ENCODE data around the gene SLC22A6.

SLC22A6 gene

DNA sequence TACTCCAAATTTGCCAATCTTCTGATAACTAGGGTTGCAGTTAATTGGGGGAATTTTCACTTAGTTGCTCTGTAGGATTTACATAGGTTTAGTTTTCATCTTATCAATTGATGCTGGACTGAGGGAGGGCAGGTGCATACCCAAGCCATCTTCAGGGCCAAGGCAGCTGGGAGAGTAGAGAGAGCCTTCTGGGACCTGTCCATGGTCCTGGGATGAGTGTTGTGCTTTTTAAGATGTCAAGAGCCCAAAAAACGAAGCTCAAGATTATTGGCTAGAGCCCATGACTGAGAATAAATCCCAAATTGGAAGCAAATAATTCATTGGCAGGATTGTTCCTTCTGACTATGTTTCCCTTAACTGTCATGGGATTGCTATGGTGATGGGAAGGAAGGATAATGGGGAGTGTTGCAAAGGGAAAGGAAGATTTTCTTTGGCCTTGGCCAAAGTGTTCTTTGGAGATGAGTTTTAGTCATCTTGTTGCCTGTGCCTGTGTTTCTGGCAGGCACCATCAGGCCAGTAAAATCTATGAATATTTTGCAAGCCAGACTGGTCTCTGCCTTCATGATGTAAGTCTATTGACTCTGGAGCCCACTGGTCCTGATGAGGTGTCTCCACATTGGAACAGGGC lies 4.5 kb downstream of the SLC22A6 start:
- H3K4me3 ChIP-seq (ENCODE audit: low read length) = no peak overlapping the region
- no peak overlapping the region for H3K9ac ChIP-seq (ENCODE audit: low read length)
- no peaks in the 10 kb centered on the region for H3K4me1 ChIP-seq (ENCODE audit: control insufficient read depth, insufficient read depth, low read length)
- H3K36me3 ChIP-seq (ENCODE audit: control insufficient read depth, insufficient read depth, low read length) = no peaks in the 10 kb centered on the region
- H3K9me3 ChIP-seq (ENCODE audit: control insufficient read depth, low read length) = no peaks in the 10 kb centered on the region
- H3K27me3 ChIP-seq (ENCODE audit: control insufficient read depth, insufficient read depth, low read length) = peaks cover 3% of the 10 kb centered on the region

DNA sequence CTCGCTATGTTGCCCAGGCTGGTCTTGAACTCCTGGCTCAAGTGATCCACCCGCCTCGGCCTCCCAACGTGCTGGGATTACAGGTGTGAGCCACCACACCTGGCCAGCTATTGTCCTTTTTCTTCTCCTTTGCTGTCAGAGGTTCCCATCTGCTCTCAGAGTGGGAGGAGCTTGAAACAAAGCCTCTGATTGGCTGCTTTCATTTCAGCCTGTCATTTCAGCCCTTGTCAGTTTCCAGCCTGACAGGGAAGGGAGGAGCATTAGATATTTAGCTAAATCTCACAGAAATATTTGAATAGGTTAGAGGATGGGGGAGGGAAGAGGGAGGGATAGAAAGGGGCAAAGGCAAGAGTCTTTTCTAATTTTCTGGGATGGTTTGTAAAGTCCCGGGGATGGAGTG lies 8.7 kb downstream of the SLC22A6 start:
- peaks cover 7% of the 10 kb centered on the region for H3K27me3 ChIP-seq (ENCODE audit: control insufficient read depth, insufficient read depth, low read length)
- H3K9ac ChIP-seq (ENCODE audit: low read length) = no peak overlapping the region
- no peaks in the 10 kb centered on the region for H3K36me3 ChIP-seq (ENCODE audit: control insufficient read depth, insufficient read depth, low read length)
- no peak overlapping the region for H3K4me3 ChIP-seq (ENCODE audit: low read length)
- H3K9me3 ChIP-seq (ENCODE audit: control insufficient read depth, low read length) = no peaks in the 10 kb centered on the region
- H3K4me1 ChIP-seq (ENCODE audit: control insufficient read depth, insufficient read depth, low read length) = no peaks in the 10 kb centered on the region

DNA sequence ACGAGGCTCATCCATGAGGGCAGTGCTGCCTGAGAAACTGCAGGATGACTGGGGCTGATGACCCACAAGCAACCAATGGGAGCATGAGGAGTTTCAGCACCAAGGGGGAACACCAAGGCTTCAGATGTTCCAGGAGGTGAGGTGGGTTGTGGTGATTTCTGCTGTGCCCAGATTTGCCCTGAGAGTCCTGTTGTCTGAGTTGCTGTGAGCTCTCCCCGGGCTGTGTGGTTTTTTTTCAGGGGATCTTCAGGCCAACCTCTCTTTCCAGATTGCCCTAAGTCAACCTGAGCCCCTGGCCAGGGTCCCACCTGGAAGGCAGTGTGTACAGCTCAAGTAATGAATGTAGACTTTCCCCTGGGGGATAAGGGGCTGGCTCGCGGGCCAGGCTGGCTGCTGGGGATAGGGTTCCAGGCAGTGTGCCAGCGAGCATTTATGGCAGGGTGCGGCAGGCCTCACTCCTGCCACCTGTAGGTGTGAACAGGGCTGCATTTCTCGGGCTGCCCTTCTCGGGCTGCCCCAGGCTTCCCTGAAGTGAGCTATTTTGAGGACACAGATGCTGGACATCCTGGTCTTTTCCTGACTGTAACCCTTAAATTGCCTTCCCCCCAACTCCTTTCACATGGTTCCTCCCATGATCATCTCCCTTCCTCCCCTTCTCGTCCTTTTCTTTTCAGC lies 9.8 kb downstream of the SLC22A6 start:
- no peaks in the 10 kb centered on the region for H3K36me3 ChIP-seq (ENCODE audit: control insufficient read depth, insufficient read depth, low read length)
- H3K9me3 ChIP-seq (ENCODE audit: control insufficient read depth, low read length) = no peaks in the 10 kb centered on the region
- peaks cover 7% of the 10 kb centered on the region for H3K27me3 ChIP-seq (ENCODE audit: control insufficient read depth, insufficient read depth, low read length)
- no peak overlapping the region for H3K4me3 ChIP-seq (ENCODE audit: low read length)
- H3K4me1 ChIP-seq (ENCODE audit: control insufficient read depth, insufficient read depth, low read length) = no peaks in the 10 kb centered on the region
- no peak overlapping the region for H3K9ac ChIP-seq (ENCODE audit: low read length)

DNA sequence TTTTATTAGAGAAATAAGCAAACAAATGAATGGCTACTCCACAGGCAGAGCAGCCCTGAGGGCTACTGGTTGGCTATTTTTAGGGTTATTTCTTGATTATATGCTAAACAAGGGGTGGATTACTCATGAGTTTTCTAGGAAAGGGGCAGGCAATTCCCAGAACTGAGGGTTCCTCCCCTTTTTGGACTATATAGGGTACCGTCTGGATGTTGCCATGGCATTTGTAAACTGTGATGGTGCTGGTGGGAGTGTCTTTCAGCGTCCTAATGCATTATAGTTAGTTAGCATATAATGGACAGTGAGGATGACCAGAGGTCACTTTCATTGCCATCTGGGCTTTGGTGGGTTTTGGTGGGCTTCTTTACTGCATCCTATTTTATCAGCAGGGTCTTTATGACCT lies 19.2 kb downstream of the SLC22A6 start:
- Histone ChIP-seq H3K4me1 (ENCODE audit: control insufficient read depth, insufficient read depth, low read length) (no peaks in the 10 kb centered on the region), H3K36me3 (ENCODE audit: control insufficient read depth, insufficient read depth, low read length) (no peaks in the 10 kb centered on the region), H3K27me3 (ENCODE audit: control insufficient read depth, insufficient read depth, low read length) (no peaks in the 10 kb centered on the region), H3K4me3 (ENCODE audit: low read length) (no peak overlapping the region), H3K9me3 (ENCODE audit: control insufficient read depth, low read length) (no peaks in the 10 kb centered on the region), H3K9ac (ENCODE audit: low read length) (no peak overlapping the region)

DNA sequence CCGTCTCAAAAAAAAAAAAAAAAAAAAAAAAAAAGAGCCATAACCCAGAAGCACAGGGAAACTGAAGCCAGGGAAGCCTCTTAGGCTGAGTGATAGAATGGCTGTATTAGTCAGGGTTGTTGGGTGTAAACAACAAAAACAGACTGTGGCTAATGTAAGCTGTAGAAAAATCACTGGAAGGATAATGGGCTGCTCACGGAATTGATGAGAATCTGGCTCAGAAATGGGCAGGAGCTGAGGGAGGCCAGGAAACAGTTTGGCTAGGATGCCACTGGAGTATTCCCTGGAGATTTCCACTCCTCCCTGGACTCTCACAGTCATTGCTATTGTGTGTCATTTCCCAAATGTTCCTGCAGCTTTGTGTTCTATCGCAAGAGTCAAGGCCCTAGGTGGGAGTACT lies 22.4 kb downstream of the SLC22A6 start:
- Histone ChIP-seq H3K36me3 (ENCODE audit: control insufficient read depth, insufficient read depth, low read length) (no peaks in the 10 kb centered on the region), H3K27me3 (ENCODE audit: control insufficient read depth, insufficient read depth, low read length) (no peaks in the 10 kb centered on the region), H3K4me3 (ENCODE audit: low read length) (no peak overlapping the region), H3K9me3 (ENCODE audit: control insufficient read depth, low read length) (no peaks in the 10 kb centered on the region), H3K9ac (ENCODE audit: low read length) (no peak overlapping the region), H3K4me1 (ENCODE audit: control insufficient read depth, insufficient read depth, low read length) (peaks cover 13% of the 10 kb centered on the region)

DNA sequence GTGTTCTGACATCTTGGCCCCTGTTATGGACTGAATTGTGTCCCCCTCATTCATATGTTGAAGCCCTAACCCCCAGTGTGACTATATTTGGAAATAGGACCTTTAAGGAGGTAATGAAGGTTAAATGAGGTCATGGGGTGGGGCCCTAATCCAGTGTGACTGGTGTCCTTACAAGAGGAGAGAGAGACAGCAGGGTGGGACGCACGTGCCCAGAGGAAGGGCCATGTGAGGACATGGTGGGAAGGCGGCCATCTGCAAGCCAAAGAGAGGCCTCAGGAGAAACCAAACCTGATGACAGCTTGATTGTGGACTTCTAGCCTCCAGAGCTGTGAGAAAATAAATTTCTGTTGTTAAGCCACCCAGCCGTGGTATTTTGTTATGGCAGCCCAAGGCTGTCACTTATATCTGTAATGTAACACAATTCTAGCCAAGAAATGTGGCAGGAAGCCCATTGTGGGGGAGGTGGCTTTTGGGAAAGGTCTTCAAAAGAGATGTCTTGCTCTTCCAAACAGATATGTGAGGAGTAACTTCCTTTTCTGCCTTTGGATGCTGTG lies 23.7 kb downstream of the SLC22A6 start:
- Histone ChIP-seq H3K4me3 (ENCODE audit: low read length) (no peak overlapping the region), H3K9me3 (ENCODE audit: control insufficient read depth, low read length) (no peaks in the 10 kb centered on the region), H3K9ac (ENCODE audit: low read length) (no peak overlapping the region), H3K4me1 (ENCODE audit: control insufficient read depth, insufficient read depth, low read length) (peaks cover 13% of the 10 kb centered on the region), H3K27me3 (ENCODE audit: control insufficient read depth, insufficient read depth, low read length) (no peaks in the 10 kb centered on the region), H3K36me3 (ENCODE audit: control insufficient read depth, insufficient read depth, low read length) (no peaks in the 10 kb centered on the region)

DNA sequence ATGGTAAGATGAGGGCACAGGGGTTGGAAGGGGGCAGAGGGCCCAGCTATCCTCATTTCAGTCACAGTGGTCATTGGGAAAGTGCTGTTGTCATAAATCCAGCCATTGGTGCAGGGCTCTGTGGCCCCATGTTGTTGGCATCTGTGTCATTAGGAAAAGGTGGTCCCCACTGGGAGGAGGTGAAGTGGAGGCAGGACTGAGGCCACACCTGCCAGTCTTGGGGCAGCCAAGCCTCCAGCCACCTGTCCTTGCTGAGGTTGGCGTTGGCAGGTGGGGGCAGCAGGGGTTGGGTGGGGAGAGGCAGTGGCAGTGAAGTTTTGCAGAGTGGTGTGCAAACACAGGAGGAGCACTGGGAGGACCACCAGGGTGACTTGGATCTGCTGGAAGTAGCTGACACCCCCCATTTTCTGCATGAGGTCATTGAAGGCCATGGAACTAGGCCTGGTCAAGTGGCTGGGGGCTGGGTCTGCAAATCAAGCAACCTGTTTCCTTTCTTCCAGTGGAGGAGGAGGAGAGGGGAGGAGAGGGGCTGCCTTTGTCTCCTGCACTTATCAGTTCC lies 25.3 kb downstream of the SLC22A6 start:
- Histone ChIP-seq H3K4me1 (ENCODE audit: control insufficient read depth, insufficient read depth, low read length) (peaks cover 13% of the 10 kb centered on the region), H3K9me3 (ENCODE audit: control insufficient read depth, low read length) (no peaks in the 10 kb centered on the region), H3K9ac (ENCODE audit: low read length) (no peak overlapping the region), H3K4me3 (ENCODE audit: low read length) (no peak overlapping the region), H3K36me3 (ENCODE audit: control insufficient read depth, insufficient read depth, low read length) (no peaks in the 10 kb centered on the region), H3K27me3 (ENCODE audit: control insufficient read depth, insufficient read depth, low read length) (no peaks in the 10 kb centered on the region)

DNA sequence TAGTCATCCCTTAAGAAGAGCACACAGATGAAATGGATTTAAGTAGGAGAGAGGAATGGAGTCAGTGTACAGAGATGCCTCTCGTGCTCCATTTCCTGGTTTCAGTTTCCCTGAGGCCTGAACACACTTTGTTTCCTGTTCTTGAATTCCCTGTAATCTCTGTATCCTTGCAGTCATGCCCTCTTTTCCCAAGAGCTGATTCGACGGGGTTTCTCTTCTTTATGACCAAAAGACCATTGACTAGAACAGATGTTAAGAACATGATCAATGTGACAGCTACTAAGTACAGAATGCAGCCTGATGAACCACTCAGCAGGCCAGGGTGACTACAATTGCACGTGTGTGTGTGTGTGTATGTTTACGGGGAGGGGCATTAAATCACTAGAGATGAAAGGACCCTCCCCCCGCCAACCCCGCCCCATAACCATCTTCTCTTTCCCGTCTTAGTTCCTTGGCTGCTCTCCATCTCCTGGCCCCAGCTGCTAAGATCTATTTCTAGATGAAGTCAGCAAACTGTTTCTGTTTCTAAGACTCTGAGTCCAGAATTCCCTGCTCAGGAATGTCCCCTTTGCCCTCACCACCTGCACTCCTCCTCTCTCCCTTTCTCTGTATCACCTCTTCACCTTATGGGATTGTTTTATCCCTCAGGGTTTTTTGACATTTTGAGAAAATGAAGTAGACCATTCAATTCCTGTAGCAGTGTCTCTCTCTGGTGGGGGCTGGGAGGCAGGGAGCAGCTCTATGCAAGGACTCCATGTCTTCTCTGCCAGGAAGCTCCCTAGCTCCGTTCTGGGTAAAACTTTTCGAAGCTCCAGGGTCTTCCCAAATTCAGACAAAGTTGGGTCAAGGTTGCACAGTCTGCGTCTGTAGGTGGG lies 26.0 kb downstream of the SLC22A6 start:
- Histone ChIP-seq H3K36me3 (ENCODE audit: control insufficient read depth, insufficient read depth, low read length) (no peaks in the 10 kb centered on the region), H3K4me1 (ENCODE audit: control insufficient read depth, insufficient read depth, low read length) (peaks cover 13% of the 10 kb centered on the region), H3K9ac (ENCODE audit: low read length) (no peak overlapping the region), H3K4me3 (ENCODE audit: low read length) (no peak overlapping the region), H3K27me3 (ENCODE audit: control insufficient read depth, insufficient read depth, low read length) (no peaks in the 10 kb centered on the region), H3K9me3 (ENCODE audit: control insufficient read depth, low read length) (no peaks in the 10 kb centered on the region)

DNA sequence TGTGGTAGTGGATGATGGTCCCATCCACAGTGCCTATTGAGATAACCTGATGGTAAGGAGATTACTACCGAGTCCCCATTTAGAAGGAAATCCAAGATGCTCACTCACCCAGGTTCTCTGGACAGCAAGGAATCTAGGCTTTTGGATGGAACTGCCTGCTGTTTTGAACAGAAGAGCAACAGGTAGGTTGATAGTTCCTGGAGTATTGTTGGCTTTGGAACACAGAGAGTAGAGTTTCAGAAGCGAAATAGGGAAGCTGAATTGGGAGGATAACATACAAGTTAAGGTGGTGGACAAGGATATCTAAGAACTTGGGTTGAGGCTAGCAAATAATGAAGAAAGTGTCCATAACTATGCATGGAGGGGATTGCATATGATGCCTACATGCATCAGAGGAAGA lies 27.6 kb downstream of the SLC22A6 start:
- Histone ChIP-seq H3K4me3 (ENCODE audit: low read length) (no peak overlapping the region), H3K9me3 (ENCODE audit: control insufficient read depth, low read length) (no peaks in the 10 kb centered on the region), H3K36me3 (ENCODE audit: control insufficient read depth, insufficient read depth, low read length) (no peaks in the 10 kb centered on the region), H3K9ac (ENCODE audit: low read length) (no peak overlapping the region), H3K4me1 (ENCODE audit: control insufficient read depth, insufficient read depth, low read length) (peaks cover 13% of the 10 kb centered on the region), H3K27me3 (ENCODE audit: control insufficient read depth, insufficient read depth, low read length) (no peaks in the 10 kb centered on the region)

DNA sequence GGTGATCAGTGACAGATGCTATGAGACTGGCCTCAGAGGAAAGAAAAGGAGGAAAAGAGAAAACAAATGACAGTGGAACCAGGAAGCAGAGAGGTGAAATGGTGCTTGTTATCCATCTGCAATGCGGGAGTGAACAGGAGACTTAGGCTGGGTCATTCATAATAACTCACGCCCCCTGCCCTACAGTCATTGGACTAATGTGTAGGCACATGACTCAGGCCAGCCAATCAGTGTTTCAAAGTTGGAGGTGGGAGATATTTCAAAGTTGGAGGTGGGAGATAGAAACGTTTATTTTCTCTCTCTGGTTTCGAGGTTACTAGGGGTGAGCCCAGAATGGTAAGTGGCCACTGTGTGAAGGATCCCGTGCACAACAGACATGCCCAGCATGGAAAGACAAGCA lies 30.3 kb downstream of the SLC22A6 start:
- no peak overlapping the region for H3K4me3 ChIP-seq (ENCODE audit: low read length)
- H3K27me3 ChIP-seq (ENCODE audit: control insufficient read depth, insufficient read depth, low read length) = no peaks in the 10 kb centered on the region
- H3K4me1 ChIP-seq (ENCODE audit: control insufficient read depth, insufficient read depth, low read length) = peaks cover 13% of the 10 kb centered on the region
- H3K36me3 ChIP-seq (ENCODE audit: control insufficient read depth, insufficient read depth, low read length) = no peaks in the 10 kb centered on the region
- no peaks in the 10 kb centered on the region for H3K9me3 ChIP-seq (ENCODE audit: control insufficient read depth, low read length)
- H3K9ac ChIP-seq (ENCODE audit: low read length) = no peak overlapping the region

DNA sequence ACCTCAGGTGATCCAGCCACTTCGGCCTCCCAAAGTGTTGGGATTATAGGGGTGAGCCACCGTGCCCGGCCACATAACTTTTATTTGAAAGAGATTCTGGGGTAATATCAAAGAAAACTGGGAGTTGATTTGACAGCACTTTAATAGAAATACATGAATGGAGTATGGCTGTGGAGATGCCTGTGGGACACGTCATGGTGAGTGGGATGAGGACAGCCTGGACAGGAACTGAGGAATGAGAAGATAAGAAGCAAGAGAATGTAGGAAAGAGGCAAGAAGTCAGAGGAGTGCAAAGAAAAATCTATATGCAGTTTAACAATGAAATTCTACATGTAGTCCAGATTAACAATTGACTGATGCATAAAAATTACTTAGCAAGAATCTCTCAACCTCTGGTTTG lies 31.0 kb downstream of the SLC22A6 start:
- H3K36me3 ChIP-seq (ENCODE audit: control insufficient read depth, insufficient read depth, low read length) = no peaks in the 10 kb centered on the region
- no peaks in the 10 kb centered on the region for H3K27me3 ChIP-seq (ENCODE audit: control insufficient read depth, insufficient read depth, low read length)
- no peaks in the 10 kb centered on the region for H3K9me3 ChIP-seq (ENCODE audit: control insufficient read depth, low read length)
- no peak overlapping the region for H3K4me3 ChIP-seq (ENCODE audit: low read length)
- no peak overlapping the region for H3K9ac ChIP-seq (ENCODE audit: low read length)
- H3K4me1 ChIP-seq (ENCODE audit: control insufficient read depth, insufficient read depth, low read length) = peaks cover 7% of the 10 kb centered on the region
